ENCODE results near the gene RPL29.

DNA sequence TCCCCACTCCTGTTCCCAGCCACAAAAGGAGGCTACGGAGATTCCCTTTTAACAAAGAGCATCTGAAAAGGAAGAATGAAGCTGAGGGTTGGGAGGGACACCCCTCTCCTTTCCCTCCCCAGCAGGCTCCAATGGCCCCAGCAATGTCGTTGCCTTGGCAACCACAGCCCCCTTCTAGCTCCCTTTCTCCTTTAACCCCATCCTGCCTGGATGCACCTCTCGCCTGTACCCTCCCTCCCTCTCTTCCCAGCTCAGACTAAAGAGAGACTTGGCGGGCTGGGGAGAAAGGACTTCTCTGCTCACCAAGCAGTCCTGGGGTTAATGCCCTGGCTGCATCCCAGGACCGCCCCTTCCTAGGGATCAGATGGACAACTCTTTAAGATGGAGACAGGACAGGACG, 7.1 kb upstream of the RPL29 start:
- TF ChIP-seq POLR2AphosphoS5 (IDR thresholded peaks at IDR 0.05) (no peak), POLR2A (IDR thresholded peaks at IDR 0.05) (no peak), EP300 (IDR thresholded peaks at IDR 0.05) (no peak)
- TF ChIP-seq, protein P1, sequence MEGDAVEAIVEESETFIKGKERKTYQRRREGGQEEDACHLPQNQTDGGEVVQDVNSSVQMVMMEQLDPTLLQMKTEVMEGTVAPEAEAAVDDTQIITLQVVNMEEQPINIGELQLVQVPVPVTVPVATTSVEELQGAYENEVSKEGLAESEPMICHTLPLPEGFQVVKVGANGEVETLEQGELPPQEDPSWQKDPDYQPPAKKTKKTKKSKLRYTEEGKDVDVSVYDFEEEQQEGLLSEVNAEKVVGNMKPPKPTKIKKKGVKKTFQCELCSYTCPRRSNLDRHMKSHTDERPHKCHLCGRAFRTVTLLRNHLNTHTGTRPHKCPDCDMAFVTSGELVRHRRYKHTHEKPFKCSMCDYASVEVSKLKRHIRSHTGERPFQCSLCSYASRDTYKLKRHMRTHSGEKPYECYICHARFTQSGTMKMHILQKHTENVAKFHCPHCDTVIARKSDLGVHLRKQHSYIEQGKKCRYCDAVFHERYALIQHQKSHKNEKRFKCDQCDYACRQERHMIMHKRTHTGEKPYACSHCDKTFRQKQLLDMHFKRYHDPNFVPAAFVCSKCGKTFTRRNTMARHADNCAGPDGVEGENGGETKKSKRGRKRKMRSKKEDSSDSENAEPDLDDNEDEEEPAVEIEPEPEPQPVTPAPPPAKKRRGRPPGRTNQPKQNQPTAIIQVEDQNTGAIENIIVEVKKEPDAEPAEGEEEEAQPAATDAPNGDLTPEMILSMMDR (IDR thresholded peaks at IDR 0.05) = no peak

Measured in upper lobe of left lung (tissue), 4 donors.